HepG2 (cell line): ENCODE results near the gene TCOF1. TPM values are rescaled to one million over a fixed set of nuclear protein-coding genes. Genes with fewer than 3 reads are reported as not detected.

Source experiments
- ARNT ChIP-seq: fragments of 450-650 bp; IDR thresholded peaks from 2 replicates; pipeline ENCODE4 v1.6.1; 2017
- ATF1 ChIP-seq: IDR thresholded peaks from 2 replicates; pipeline ENCODE4 v1.6.1; 2016; ENCODE audit warnings: mild to moderate bottlenecking, control low read depth
- ATRX ChIP-seq: sonication (generic); formaldehyde crosslinking; IDR thresholded peaks from 2 replicates; pipeline ENCODE4 v1.4.0; 2020; ENCODE audit warnings: missing genetic modification reagents, borderline replicate concordance
- CBX1 ChIP-seq: IDR thresholded peaks from one replicate; pipeline ENCODE4 v1.6.1; 2016; ENCODE audit warnings: antibody characterized with exemption, low read depth
- HDAC2 ChIP-seq: sonication (generic); formaldehyde crosslinking; IDR thresholded peaks from 2 replicates; pipeline ENCODE4 v1.4.0; 2020; ENCODE audit warnings: missing genetic modification reagents
- HOXA3 ChIP-seq: sonication (generic); formaldehyde crosslinking; IDR thresholded peaks from 2 replicates; pipeline ENCODE4 v1.5.0; 2020; ENCODE audit warnings: missing genetic modification reagents
- IKZF5 ChIP-seq: IDR thresholded peaks from 2 replicates; pipeline ENCODE4 v1.6.1; 2018; ENCODE audit warnings: missing genetic modification reagents, mild to moderate bottlenecking, missing compliant biosample characterization
- ISX ChIP-seq: sonication (generic); formaldehyde crosslinking; conservative IDR thresholded peaks from 2 replicates; pipeline ENCODE4 v1.5.0; 2020; ENCODE audit warnings: missing genetic modification reagents
- MTA3 ChIP-seq: sonication (generic); formaldehyde crosslinking; IDR thresholded peaks from 2 replicates; pipeline ENCODE4 v1.4.0; 2020; ENCODE audit warnings: missing genetic modification reagents
- NR0B2 ChIP-seq: sonication (generic); formaldehyde crosslinking; IDR thresholded peaks from 2 replicates; pipeline ENCODE4 v1.4.0; 2020; ENCODE audit warnings: mild to moderate bottlenecking, missing genetic modification reagents
- PAWR ChIP-seq: sonication (generic); formaldehyde crosslinking; IDR thresholded peaks from 2 replicates; pipeline ENCODE4 v1.4.0; 2020; ENCODE audit warnings: missing genetic modification reagents, mild to moderate bottlenecking, borderline replicate concordance
- PRMT3 ChIP-seq: sonication (generic); formaldehyde crosslinking; IDR thresholded peaks from 2 replicates; pipeline ENCODE4 v1.8.1; 2022; ENCODE audit warnings: low read depth, mild to moderate bottlenecking, moderate library complexity, missing genetic modification reagents, borderline replicate concordance
- RARA ChIP-seq: IDR thresholded peaks from 2 replicates; pipeline ENCODE4 v1.6.1; 2016; ENCODE audit warnings: missing genetic modification reagents, missing compliant biosample characterization
- RERE ChIP-seq: IDR thresholded peaks from 2 replicates; pipeline ENCODE4 v1.6.1; 2016; ENCODE audit warnings: low read depth, missing genetic modification reagents, missing compliant biosample characterization
- RXRA ChIP-seq: sonication (generic); formaldehyde crosslinking; IDR thresholded peaks from 2 replicates; pipeline ENCODE4 v1.5.1; 2020; ENCODE audit warnings: missing genetic modification reagents
- SIN3A ChIP-seq: IDR thresholded peaks from 2 replicates; pipeline ENCODE4 v1.6.1; 2011; ENCODE audit warnings: low read depth, mild to moderate bottlenecking, control low read depth, low read length, borderline replicate concordance
- THRA ChIP-seq: sonication (generic); formaldehyde crosslinking; IDR thresholded peaks from 2 replicates; pipeline ENCODE4 v1.4.0; 2020; ENCODE audit warnings: missing genetic modification reagents, borderline replicate concordance
- U2AF1 ChIP-seq: fragments of 200-400 bp; formaldehyde crosslinking; optimal IDR thresholded peaks from 2 replicates; pipeline ENCODE3; 2017; ENCODE audit warnings: mild to moderate bottlenecking, low read depth, low read length
- WIZ ChIP-seq: sonication (generic); formaldehyde crosslinking; IDR thresholded peaks from 2 replicates; pipeline ENCODE4 v1.5.1; 2020; ENCODE audit warnings: mild to moderate bottlenecking, missing genetic modification reagents
- ZBTB1 ChIP-seq: sonication (generic); formaldehyde crosslinking; IDR thresholded peaks from 2 replicates; pipeline ENCODE4 v1.4.0; 2020; ENCODE audit warnings: missing genetic modification reagents, borderline replicate concordance
- ZBTB38 ChIP-seq: sonication (generic); formaldehyde crosslinking; IDR thresholded peaks from 2 replicates; pipeline ENCODE4 v1.5.1; 2020; ENCODE audit warnings: mild to moderate bottlenecking, missing genetic modification reagents
- ZNF30 ChIP-seq: sonication (generic); formaldehyde crosslinking; IDR thresholded peaks from 2 replicates; pipeline ENCODE4 v1.5.0; 2020; ENCODE audit warnings: mild to moderate bottlenecking, missing genetic modification reagents
- ZNF501 ChIP-seq: sonication (generic); formaldehyde crosslinking; IDR thresholded peaks from 2 replicates; pipeline ENCODE4 v1.5.1; 2020; ENCODE audit warnings: mild to moderate bottlenecking, moderate library complexity, missing genetic modification reagents
- polyA plus RNA-seq, 8 experiments: library from polyadenylated mRNA; depleted of rRNA in 3 of 8; stranded (reverse) in 7 of 8; unstranded in 1 of 8; fragments of >200 nt; fragmentation: Illumina TruSeq in 4 of 8; extraction: Trizol in 4 of 8; gene quantifications; 2 replicates each; pipeline versions ENCODE4 v1.2.1 to v1.2.3, GENCODE V29; 2011 to 2016; ENCODE audit warnings: low read depth in 4 of 8, missing spikeins in 1 of 8, mixed read lengths in 1 of 8; ENCODE audit not compliant: insufficient read depth in 1 of 8
- total RNA-seq, 5 experiments: library from RNA; depleted of rRNA; stranded (reverse); fragments of >200 nt; fragmentation: Illumina TruSeq; extraction: Trizol; gene quantifications; 2 replicates each; pipeline ENCODE4 v1.2.3, GENCODE V29; 2016; ENCODE audit warnings: low read depth in 1 of 5

Gene TCOF1
- total and polyA plus RNA-seq, 2 of the 13 experiments (the other 11 are each of a cell fraction or from before 2014, with no cell fraction given): 10.1 to 41.6 TPM

GRCh38 chr5:150350524-150351344 is 6.8 kb upstream of the TCOF1 start (continued):
- TF ChIP-seq IKZF5 (CRISPR knock-in tag): peak; percentile 56; the same call in 1 of the 2 replicates
- TF ChIP-seq ZNF501 (CRISPR knock-in tag): peak; percentile 91
- 0 out of 2 replicates have a peak, but pooled peaks have one; percentile 14 for TF ChIP-seq WIZ (CRISPR knock-in tag)
- peak; percentile 95 for TF ChIP-seq RARA (CRISPR knock-in tag)
- no peak for TF ChIP-seq NR0B2 (CRISPR knock-in tag)
- TF ChIP-seq ZBTB1 (CRISPR knock-in tag): no peak
- TF ChIP-seq HDAC2 (CRISPR knock-in tag): peak; percentile 84
- TF ChIP-seq HOXA3 (CRISPR knock-in tag): peak; percentile 75
- TF ChIP-seq SIN3A: no peak
- TF ChIP-seq ARNT: no peak
- no peak for TF ChIP-seq CBX1
- peak; percentile 88 for TF ChIP-seq THRA (CRISPR knock-in tag)
- TF ChIP-seq ISX (CRISPR knock-in tag): no peak
- TF ChIP-seq ZBTB38 (CRISPR knock-in tag): no peak
- TF ChIP-seq RXRA (CRISPR knock-in tag): peak; percentile 97
- no peak for TF ChIP-seq PAWR
- 0 out of 2 replicates have a peak, but pooled peaks have one; percentile 22 for TF ChIP-seq RERE (CRISPR knock-in tag)
- TF ChIP-seq ATF1 (CRISPR knock-in tag): no peak
- no peak for TF ChIP-seq ATRX (CRISPR knock-in tag)
- TF ChIP-seq U2AF1: no peak
- no peak for TF ChIP-seq PRMT3 (CRISPR knock-in tag)
- no peak for TF ChIP-seq MTA3
- no peak for TF ChIP-seq ZNF30 (CRISPR knock-in tag)
